ENCODE measurements around the gene SLC25A22. TPM values are rescaled to one million over a fixed set of nuclear protein-coding genes. Genes with fewer than 3 reads are reported as not detected.

SLC25A22 gene
- total and polyA plus RNA-seq, 9 of the 15 experiments (the other 6 are each of a cell fraction or from before 2014, with no cell fraction given) = 0.41 to 55.4 (median 11.4) TPM

GRCh38 chr11:764322-765024, 33.6 kb downstream of the SLC25A22 start (continued):
- TF ChIP-seq RBBP5 (IDR thresholded peaks at IDR 0.05; ENCODE audit: borderline replicate concordance, insufficient read depth, low read length, poor library complexity, severe bottlenecking) (no peak), TAF1 (IDR thresholded peaks at IDR 0.05; ENCODE audit: control insufficient read depth, extremely low read depth, insufficient read depth, low read length, severe bottlenecking) (peak; percentile 8), SMC3 (conservative IDR thresholded peaks at IDR 0.05; ENCODE audit: insufficient read depth, low read depth, low read length) (no peak), SREBF2 (CRISPR knock-in tag; IDR thresholded peaks at IDR 0.05) (no peak), ZNF780A (CRISPR knock-in tag; IDR thresholded peaks at IDR 0.05) (no peak), HNRNPLL (IDR thresholded peaks at IDR 0.05; ENCODE audit: low read depth, low read length, poor library complexity, severe bottlenecking) (no peak), NFE2 (IDR thresholded peaks at IDR 0.05; ENCODE audit: low read depth) (no peak), POLR3G (IDR thresholded peaks at IDR 0.05; ENCODE audit: extremely low read depth, insufficient read length, insufficient replicate concordance) (no peak), ZFP1 (CRISPR knock-in tag; IDR thresholded peaks at IDR 0.05) (no peak)
- TF ChIP-seq, protein P1, sequence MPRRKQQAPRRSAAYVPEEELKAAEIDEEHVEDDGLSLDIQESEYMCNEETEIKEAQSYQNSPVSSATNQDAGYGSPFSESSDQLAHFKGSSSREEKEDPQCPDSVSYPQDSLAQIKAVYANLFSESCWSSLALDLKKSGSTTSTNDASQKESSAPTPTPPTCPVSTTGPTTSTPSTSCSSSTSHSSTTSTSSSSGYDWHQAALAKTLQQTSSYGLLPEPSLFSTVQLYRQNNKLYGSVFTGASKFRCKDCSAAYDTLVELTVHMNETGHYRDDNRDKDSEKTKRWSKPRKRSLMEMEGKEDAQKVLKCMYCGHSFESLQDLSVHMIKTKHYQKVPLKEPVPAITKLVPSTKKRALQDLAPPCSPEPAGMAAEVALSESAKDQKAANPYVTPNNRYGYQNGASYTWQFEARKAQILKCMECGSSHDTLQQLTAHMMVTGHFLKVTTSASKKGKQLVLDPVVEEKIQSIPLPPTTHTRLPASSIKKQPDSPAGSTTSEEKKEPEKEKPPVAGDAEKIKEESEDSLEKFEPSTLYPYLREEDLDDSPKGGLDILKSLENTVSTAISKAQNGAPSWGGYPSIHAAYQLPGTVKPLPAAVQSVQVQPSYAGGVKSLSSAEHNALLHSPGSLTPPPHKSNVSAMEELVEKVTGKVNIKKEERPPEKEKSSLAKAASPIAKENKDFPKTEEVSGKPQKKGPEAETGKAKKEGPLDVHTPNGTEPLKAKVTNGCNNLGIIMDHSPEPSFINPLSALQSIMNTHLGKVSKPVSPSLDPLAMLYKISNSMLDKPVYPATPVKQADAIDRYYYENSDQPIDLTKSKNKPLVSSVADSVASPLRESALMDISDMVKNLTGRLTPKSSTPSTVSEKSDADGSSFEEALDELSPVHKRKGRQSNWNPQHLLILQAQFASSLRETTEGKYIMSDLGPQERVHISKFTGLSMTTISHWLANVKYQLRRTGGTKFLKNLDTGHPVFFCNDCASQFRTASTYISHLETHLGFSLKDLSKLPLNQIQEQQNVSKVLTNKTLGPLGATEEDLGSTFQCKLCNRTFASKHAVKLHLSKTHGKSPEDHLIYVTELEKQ (CRISPR knock-in tag; IDR thresholded peaks at IDR 0.05) = no peak
- TF ChIP-seq, protein P2, sequence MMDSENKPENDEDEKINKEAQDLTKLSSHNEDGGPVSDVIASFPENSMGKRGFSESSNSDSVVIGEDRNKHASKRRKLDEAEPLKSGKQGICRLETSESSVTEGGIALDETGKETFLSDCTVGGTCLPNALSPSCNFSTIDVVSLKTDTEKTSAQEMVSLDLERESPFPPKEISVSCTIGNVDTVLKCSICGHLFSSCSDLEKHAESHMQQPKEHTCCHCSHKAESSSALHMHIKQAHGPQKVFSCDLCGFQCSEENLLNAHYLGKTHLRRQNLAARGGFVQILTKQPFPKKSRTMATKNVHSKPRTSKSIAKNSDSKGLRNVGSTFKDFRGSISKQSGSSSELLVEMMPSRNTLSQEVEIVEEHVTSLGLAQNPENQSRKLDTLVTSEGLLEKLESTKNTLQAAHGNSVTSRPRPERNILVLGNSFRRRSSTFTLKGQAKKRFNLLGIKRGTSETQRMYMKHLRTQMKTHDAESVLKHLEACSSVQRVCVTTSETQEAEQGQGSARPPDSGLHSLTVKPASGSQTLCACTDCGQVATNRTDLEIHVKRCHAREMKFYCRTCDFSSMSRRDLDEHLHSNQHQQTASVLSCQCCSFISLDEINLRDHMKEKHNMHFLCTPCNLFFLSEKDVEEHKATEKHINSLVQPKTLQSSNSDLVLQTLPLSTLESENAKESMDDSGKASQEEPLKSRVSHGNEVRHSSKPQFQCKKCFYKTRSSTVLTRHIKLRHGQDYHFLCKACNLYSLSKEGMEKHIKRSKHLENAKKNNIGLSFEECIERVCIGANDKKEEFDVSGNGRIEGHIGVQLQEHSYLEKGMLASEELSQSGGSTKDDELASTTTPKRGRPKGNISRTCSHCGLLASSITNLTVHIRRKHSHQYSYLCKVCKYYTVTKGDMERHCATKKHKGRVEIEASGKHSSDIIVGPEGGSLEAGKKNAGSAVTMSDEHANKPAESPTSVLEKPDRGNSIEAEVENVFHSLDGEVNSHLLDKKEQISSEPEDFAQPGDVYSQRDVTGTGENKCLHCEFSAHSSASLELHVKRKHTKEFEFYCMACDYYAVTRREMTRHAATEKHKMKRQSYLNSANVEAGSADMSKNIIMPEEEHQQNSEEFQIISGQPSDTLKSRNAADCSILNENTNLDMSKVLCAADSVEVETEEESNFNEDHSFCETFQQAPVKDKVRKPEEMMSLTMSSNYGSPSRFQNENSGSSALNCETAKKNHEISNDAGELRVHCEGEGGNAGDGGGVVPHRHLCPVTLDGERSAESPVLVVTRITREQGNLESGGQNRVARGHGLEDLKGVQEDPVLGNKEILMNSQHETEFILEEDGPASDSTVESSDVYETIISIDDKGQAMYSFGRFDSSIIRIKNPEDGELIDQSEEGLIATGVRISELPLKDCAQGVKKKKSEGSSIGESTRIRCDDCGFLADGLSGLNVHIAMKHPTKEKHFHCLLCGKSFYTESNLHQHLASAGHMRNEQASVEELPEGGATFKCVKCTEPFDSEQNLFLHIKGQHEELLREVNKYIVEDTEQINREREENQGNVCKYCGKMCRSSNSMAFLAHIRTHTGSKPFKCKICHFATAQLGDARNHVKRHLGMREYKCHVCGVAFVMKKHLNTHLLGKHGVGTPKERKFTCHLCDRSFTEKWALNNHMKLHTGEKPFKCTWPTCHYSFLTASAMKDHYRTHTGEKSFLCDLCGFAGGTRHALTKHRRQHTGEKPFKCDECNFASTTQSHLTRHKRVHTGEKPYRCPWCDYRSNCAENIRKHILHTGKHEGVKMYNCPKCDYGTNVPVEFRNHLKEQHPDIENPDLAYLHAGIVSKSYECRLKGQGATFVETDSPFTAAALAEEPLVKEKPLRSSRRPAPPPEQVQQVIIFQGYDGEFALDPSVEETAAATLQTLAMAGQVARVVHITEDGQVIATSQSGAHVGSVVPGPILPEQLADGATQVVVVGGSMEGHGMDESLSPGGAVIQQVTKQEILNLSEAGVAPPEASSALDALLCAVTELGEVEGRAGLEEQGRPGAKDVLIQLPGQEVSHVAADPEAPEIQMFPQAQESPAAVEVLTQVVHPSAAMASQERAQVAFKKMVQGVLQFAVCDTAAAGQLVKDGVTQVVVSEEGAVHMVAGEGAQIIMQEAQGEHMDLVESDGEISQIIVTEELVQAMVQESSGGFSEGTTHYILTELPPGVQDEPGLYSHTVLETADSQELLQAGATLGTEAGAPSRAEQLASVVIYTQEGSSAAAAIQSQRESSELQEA (IDR thresholded peaks at IDR 0.05; ENCODE audit: low read depth) = no peak
- TF ChIP-seq, protein P3, sequence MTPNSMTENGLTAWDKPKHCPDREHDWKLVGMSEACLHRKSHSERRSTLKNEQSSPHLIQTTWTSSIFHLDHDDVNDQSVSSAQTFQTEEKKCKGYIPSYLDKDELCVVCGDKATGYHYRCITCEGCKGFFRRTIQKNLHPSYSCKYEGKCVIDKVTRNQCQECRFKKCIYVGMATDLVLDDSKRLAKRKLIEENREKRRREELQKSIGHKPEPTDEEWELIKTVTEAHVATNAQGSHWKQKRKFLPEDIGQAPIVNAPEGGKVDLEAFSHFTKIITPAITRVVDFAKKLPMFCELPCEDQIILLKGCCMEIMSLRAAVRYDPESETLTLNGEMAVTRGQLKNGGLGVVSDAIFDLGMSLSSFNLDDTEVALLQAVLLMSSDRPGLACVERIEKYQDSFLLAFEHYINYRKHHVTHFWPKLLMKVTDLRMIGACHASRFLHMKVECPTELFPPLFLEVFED (CRISPR knock-in tag; conservative IDR thresholded peaks at IDR 0.05) = no peak

All from K562 (cell line).